GM18907 (cell line): Measurements from ENCODE around the gene MEG3.

Source experiments
- ATAC-seq: cut with Tn5 transposase; IDR thresholded peaks from one replicate; pipeline ENCODE4 v1.9.1; 2021; ENCODE audit warnings: mild to moderate bottlenecking, moderate library complexity; ENCODE audit not compliant: unreplicated experiment

Gene MEG3

DNA sequence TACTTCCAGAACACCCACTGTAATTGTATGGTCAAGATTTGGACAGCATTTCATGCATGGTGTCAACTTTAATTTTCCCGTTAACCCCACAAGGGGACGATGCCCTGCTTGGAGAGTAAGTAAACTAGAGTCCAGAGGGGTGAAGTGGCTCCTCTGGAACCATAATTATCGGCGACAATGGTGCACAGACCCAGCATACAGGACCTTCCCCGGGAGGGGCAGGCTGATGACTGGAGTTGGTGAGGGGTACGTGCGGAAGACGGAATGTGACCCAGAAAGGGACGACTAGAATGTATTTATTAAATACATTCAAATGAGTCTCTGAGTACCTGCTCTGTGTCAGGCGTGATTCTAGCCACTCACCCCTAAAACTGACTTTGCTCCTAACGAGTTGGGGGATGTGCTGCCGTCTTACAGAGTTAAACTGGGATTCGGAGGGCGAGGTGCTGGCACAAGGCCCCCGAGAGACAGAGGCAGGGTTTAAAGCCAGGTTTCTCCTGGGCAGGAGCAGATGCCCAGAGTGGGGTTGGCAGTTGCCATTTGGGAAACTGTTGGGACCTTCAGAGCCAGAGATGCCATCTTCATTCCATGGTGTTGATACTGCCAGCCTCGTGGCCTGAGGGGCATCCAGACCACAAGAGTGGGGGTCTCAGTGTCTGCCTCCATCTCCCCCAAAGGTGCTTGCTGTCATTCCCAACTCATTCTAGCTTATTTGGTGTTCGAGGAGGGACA lies 66.7 kb downstream of the MEG3 start:
- no peak for ATAC-seq

DNA sequence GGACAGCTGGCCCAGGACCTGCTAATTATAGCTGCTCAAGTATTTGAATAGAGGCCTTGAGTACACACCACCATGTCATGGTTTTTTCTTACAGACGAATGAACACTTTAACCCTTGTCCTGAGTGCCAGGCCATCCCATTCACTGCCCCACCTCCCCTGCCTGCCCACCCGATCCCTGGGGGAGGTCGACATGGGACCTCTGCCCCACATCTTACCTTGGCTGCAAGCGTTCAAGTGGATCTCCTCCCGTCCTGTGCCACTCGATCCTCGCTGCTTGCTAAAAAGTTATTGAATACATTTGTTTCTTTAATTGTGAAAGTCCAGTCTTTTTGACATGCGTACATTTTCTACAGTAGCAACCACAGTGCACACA lies 67.3 kb downstream of the MEG3 start:
- no peak for ATAC-seq

DNA sequence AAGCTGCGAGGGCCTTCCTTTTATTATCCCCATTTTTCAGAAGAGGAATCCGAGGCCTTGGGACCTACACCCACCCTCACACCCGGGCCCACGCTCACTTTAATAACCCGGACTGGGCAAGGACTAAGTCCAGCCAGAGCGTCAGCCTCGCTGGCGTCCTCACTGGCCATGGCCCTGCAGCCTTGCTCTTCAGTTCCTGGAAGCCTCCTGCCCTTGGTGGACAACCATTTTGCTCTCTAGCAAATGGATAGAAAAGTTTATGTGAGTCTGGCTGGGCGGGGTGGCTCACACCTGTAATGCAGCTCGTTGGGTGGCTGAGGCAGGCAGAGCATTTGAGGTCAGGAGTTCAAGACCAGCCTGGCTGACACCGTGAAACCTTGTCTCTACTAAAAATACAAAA lies 67.8 kb downstream of the MEG3 start:
- ATAC-seq: no peak

DNA sequence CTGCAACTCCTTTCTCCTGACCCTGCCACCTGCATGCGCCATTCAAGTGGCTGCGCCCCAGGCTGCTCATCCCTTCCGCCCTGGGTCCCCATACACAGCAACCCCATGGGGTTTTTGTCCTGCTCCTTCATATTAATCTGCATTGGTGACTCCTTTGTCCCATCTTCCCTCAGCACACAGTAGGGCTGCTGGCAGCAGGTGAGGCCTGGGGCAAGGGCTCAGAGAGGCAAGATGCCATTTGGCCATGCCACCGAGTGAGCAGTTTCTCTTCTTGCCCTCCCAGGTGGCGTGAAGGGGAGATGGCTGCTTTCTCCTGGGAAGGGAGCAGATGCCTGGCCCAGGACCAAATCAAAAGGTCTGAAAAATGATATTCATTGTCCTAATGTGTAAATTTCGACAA lies 68.5 kb downstream of the MEG3 start:
- ATAC-seq: no peak

DNA sequence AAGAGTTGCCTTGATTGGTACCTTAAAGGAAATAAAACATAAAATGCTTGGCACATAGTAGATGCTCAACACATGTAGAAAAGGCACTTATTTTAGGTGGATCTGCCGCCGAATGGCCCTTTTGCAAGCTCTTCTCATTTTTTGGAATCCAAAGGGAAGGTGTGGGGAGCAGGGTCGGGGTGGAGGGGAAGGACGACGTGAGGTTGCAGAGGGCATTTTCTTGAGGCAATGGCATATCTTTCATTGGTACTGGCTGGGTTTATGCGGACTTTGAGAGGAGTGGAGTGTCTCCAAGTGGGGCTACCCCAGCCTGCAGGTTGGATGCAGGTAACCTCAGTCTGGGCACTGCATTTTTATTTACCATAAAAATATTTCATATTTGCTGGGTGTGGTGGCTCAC lies 69.5 kb downstream of the MEG3 start:
- ATAC-seq: no peak

DNA sequence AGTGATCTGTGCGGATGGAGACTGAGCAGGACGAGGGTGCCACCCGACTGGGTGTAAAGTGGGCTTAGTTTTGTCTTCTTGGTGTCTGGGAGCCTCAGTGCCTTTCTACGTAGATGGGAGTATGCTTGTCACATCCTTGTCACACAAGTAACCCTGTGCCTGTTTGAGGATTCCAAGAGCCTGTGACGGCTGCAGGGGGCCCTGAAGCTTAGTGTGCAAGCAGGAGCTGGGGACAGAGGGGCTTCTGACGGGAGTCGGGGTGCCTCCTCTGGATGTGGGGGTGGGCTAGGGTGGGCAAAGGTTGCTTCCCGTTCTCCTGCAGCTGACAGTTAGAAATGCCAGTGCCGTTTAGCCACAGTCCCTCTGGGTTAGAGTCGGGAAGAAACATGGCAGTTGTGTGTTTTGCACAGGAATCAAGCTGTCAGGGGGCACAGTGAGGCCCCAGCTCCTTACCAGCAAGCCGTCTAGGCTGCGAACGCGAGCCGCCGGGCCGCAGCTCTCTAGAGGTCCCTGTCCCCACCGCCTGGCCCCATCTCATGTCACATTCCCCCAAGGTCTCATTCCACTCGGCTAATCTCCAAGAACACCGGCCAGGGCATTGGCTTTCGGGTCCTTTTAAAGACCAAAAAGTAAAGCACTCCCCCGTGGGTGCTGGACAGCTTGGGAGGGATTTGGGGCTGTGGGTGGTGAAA lies 70.6 kb downstream of the MEG3 start:
- ATAC-seq: no peak

DNA sequence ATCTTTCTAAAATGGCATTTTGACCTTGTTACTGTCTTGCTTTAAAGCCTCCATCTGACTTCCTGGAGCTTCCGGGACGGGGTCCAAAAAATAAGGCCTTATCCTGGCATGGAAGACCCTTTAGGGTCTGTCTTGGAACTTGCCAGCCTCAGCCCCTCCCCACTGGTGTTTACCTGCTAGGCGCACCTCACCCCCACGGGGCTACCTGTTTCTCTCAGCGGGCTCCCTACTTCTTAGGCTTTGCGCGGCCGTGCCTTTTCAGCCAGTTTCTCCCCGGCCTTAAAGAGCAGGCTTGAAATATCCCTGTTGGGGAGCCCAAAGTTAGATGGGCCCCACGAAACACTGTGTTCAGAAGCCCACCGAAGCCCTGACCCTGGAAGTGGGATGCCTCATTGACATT lies 72.5 kb downstream of the MEG3 start:
- no peak for ATAC-seq

DNA sequence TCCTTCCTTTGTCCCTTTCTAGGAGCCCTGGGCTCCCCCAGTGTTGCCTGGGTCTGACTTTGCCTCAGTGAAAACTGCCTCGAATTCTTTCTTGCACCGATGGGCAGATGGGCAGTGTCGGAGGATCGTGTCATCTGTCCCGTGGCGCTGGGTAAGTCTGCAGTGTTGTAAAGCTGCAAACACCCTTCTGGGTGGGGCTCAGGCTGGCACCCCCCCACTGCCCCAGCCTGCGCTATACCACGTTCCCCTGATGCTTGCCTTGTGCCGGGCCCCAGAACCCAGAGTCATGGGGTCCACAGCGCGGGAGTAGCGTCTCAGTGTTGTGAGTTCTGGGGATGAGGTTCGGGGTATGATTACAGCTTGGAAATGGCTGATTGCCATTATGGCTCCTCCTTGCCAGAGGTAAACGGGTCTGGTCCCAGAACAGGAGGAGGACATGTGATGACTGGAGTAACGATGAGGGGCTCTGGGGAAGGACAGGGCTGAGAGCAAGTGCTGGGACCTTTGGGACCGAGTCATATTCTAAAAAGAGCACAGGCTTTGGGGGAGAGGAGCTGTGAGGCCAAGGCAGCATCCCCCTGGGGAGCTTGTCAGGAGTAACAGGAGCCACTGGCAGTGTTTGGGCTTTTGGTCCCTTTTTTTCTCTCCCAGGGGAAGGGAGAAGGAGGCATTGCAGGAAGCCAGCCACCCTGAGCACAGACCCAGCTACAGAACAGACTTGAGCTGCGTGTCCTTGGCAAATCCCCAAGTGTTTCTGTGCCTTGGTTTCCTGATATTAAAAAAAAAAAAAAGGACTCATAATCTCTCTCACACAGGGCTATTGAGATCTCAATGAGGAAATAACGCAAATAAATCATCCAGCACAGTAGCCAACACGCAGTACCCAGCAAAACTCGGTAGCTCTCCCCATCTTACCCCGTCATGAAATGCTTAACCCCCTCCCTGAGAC lies 73.3 kb downstream of the MEG3 start:
- ATAC-seq: no peak

DNA sequence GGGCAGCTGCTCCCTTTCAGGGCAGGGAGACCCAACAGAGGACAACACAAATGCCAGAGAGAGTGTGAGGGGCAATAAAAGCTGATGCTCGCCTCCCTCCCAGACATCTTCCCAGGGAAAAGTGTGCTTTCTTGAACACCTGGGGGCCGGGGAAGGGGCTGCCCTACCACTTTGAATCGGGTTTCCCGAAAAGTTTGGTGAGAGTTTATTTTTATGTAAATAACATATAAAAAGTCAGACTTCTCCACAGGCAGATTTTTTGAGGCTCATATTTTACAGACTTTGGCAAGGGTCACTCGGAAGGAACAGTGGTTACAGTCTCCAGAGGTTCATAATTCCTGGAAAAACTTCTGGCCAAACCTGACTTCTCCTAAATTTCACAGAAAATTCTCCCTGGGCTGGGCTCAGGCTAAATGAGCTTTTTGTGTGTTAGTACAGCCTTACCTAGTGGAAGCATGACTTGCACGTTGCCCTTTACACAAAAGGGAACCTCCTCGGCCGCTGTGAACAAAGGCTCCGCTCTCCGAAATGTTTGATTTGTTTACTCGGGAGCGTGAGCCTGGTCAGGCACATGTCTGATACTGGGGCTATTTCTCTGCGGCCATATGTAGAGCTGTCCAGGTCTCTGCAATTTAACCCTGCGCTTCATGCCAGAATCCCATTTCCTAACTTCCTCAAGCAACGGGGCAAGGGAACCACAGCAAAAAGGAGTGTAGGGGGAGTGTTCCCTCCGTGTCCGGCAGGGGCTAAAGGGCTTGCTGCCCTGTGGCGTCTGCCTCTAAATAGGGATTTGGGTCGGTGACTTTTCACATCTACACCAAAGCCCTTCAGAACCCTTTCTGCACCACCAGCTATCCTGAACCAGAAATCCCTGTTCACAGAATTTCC lies 74.2 kb downstream of the MEG3 start:
- no peak for ATAC-seq

DNA sequence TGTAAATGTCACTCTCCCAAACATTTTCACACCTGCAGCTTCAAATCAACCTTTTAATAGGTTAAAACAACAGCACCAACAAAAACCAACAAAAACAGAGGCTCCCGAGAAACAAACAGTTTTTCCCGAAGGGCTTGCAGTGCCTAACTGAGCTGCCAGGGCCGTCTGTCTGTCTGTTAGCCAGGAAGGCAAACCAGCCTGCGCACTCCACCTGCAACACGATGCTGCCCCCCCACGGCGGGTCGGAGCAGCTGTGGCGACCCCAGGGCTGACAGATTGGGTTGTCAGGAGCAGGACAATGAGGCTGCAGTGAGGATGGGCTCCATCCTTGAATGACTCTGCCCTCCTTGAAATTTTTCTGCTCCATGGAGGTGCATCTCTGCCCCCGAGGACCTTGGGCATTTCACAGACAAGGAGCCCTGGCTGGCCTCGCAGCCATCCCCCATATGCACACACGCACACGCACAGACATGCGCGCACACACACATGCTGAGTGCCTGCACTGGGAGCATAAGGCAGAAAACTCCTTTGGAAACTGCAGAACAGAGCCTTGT lies 75.0 kb downstream of the MEG3 start:
- ATAC-seq: no peak

DNA sequence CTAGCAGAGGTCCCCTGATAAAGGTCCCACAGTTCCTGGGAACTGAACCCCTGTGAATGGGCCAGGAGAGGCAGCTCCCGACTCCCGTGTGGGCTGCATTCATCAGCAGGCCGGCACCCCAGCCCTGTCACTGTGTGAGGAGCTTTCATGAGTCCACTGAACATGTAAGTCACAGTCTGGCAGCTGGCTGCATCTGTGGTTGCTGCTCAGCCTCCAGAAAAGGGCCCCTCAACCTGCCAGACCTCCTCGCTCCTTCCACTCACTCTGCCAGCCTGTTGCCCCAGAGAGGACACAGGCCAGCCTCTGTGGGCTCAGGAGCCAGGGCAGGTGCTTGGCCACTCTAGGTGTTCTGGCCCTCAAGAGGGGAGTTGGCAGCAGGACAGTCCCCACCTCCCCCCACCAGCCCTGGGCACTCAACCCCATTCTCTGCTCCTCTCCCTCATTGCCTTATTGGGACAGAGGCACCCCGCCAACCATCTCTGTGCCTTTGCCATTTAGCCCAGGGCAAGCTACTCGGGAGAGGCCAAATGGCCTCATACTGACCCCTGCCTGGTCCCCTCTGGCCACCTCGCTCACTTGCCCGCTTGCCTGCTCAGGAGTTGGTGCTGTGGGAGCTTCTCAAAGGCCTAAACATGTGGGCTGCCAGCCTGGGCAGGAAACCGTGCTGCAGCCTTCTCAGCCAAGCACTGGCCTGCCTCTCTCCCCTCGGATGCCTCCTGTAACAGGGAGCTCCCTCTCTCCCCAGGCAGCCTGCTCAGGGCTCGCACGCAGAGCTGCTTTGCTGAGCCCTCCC lies 75.7 kb downstream of the MEG3 start:
- no peak for ATAC-seq

DNA sequence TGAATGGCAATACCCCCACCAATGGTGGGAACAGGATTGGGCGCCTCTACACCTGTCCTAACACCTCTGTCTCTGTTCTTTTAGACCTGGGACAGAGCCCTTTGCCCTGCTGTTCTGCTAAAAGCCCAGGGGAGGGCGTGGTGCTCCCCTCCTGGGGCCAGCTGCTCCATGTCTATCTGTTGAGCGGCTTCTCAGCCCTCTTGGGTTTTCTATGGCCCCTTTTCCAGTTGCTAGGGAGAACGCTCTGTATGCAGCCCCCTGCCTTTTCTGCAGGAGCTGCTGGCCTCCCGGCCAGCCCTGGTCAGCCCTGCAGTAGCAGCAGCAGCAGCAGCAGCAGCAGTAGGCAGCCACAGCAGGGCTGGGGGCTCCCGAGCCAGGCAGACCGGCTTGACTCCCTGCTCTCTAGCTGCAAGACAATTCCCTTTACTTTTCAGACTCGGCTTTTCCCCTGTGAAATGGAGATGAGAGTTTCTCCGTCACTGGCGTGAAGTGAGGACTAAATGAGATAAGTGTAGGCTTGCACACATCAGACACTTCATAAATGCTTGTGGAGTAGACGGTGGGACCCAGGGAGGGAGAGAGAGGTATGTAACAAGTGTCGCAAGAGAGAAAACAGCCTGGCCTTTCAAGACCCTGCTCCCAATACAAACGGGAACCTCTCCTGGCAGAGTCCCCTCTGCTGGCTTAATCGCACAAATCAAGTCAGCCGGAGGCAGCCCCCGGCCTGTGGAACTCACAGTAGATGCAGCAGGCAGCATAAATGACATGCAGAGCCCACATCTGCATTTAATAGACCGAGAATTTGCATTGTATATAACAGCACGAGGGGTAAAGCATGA lies 76.6 kb downstream of the MEG3 start:
- ATAC-seq: no peak

DNA sequence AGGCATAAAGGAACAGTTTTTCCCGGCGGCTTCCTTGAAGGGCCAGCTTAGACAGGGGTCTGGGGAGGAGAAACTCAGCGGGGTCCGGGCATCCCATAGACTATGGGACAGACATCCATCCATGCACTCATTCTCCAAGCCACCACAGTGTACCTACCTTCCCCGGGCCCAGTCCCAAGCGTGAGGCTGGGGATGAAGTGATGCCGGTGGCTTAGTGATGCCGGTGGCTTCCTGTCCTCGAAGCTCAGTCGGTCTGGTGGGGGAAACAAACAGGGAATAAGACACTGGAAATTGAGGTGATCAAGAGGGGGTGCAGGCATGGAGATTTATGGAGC lies 77.2 kb downstream of the MEG3 start:
- ATAC-seq: no peak

DNA sequence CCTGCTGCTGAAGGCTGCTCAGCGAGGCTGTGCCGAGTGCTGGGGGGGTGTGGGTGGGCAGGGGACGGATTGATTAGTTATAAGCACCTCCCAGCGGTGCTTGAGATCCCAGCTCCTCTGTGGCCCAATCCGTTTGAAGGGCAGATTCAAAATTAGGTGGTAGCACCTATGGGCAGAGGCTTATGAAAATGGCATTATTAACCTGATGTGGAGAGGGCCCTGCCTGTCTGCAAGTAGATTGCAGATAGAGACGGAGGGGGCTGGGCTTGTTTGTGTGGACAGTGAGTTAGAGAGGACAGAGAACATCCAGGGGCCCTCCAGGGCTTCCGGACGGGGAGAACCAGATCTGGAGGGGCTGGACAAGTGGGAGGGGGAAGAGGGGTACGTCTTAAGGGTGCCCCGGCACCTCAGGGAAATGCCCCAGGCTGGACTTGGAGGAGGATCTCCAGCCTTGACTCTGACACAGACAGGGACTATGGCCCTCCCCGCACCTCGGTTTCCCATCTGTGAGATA lies 77.8 kb downstream of the MEG3 start, which contains the start of gene RTL1:
Gene RTL1, minus strand, starts transcription at position 51 of the 514 bp plus-strand sequence. CDS start 18,934 bp downstream, outside the sequence.
- ATAC-seq: no peak

DNA sequence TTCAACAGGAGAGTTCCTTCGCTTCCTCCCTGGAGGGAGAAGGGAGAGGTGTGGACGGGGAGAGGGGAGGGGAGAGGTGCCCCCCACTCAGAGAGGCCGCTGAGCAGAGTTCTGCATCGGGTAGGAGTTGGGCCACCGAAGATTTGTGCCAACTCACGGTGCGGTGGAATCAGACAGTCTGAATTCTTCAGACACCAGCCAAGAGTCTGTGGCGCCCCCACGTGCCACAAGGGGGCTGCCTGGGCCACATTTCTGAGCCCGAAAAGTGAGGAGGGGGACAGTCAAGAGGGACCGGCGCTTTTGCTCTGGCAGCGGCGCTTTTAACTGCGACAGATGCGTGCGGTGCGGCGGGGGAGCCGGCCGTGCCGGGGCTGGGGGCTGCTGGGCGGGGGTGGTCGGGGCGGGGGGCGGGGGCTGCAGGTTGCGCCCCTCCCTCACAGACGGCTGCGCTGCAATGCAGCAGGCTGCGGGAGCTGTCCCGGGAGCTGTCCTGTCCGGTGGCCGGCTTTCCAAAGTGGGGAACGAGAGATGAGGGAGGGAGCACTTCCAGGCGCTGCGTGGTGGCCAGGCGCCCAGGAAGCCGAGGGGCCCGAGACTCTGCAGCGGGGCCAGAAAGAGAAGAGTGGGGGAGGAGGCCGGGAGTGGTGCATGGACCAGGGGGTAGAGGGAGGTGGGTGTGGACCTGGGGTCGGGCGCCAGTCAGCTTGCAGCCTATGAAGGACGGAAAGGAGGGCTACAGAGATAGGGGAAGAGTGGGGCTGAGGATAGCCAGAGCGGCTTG lies 78.6 kb downstream of the MEG3 start:
- no peak for ATAC-seq

DNA sequence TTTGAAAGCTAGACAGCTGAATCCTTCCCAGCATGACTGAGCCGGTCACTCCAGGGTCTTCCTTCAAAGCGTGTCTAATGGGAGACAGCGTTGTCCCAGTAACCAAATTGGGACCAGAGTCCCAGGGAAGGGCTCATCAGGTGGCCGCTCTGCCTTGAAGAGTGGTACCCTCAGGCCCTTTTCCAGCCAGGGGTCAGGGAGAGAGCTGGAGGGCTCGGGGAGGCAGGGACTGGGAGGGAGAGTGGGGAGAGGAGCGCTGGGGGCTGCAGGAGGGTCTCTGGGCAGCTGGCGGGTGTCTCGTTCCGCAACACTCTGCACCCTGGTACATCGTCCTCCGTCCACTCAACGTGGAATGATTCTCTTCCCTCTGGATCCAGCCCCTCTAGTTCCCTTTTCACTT lies 79.2 kb downstream of the MEG3 start:
- no peak for ATAC-seq

DNA sequence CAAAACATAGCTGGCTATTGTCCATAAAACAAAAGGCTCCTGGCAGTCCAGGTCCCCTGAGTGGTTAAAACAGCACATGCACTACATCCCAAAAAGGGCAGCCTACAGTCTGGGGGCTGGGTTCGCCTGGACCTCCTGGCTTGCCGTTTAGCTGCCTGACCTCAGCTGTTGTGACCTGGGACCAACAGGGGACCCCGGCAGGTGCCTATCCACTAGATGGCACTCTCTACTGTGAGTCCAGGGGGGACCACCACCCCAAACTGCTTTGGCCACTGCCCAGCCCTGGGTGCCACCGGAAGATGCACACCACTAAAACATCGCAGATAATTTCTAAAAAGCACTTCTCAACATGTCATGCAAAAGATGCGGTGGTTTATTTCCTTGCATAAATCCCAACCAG lies 80.5 kb downstream of the MEG3 start:
- no peak for ATAC-seq

DNA sequence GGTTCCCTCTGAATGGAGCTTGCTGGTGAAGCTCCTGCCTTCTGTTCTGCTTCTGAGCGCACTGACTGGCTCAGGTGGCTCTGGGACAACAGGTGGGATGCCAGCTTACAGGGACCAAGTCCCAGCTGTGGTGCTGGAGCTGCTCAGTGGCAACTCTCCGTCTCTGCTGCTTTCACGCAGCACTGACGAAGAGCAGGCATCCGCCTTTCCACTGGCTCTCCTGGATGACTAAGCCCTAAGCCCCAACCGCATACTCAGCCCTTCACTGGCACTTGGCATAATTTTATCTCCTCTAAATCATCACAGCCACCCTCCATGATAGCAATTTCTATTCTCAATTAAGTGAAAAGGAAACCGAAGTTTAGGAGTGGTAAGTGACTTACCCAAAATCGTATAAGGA lies 81.3 kb downstream of the MEG3 start:
- no peak for ATAC-seq
